ENCODE measurements around the gene TPSAB1.
"Not testable (repeated sequence)": the region's sequence is repeated elsewhere in the genome, so short reads cannot be mapped to it uniquely, and the experiment has no call there.

Gene TPSAB1

DNA sequence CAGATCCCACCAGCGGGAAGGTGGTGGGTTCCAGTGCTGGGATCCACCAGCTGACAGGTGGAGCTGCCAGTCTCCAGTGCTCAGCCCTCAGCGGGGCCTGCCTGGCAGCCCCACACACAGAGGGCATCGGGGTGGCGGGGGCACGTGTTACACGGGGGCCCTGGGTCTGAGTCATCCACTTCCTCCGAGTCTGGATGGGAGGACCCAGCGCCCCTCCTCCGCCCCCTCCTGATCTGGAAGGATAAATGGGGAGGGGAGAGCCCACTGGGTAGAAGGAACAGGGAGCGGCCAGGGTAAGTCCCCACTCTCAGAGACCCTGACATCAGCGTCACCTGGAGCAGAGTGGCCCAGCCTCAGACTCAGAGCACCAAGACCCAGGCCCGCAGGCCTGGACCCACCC, at the start of gene TPSAB1:
TPSAB1 (plus strand) TSS at position 270 of the 400 bp plus-strand sequence. CDS start 234 bp downstream, outside the sequence.
- not testable (repeated sequence) for DNase-seq (ENCODE audit: low read depth in 2 of 2)

DNA sequence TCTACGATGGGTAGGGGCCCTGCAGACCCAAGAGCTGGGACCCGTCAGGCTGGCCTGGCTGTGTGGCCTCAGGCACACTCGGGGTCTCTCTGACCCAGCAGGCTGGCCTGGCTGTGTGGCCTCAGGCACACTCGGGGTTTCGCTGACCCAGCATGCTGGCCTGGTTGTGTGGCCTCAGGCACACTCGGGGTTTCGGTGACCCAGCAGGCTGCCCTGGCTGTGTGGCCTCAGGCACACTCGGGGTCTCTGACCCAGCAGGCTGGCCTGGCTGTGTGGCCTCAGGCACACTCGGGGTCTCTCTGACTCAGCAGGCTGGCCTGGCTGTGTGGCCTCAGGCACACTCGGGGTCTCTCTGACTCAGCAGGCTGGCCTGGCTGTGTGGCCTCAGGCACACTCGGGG, 49.7 kb upstream of the TPSAB1 start:
- DNase-seq (ENCODE audit: low read depth in 2 of 2): not testable (repeated sequence)

DNA sequence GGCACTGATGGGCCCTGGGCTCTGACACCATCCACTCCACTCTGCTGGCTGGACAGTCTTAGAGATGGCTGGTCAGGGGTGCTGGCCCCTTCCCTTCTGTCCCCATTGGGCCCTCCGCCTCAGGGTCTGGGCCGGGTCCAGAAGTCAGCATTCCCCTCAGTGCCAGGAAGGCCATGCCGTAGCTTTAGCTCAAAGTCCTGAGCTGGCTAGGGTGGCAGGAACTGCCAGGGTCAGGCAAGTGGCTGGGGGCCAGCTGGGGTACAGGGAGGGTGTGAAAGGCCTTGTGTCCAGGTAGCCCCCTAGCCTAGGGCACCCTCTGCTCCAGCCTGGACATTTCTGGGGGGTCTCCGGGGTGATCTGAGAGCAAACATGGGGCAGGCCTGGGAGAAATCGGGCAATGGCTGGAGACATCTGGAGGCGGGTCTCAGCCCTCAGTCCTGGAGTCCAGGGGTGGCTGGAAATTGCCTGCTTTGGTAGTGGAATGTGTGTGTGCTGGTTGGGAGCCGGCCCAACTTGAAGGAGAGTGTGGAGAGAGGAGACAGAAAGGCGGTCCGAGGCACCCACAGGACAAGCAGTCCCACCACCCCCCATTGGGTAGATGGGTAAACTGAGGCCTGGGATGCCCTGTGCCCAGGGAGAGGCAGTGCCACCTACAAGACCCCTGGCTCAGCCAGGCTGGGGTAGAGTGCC, 48.0 kb upstream of the TPSAB1 start:
- no peak for DNase-seq (ENCODE audit: low read depth in 2 of 2)

DNA sequence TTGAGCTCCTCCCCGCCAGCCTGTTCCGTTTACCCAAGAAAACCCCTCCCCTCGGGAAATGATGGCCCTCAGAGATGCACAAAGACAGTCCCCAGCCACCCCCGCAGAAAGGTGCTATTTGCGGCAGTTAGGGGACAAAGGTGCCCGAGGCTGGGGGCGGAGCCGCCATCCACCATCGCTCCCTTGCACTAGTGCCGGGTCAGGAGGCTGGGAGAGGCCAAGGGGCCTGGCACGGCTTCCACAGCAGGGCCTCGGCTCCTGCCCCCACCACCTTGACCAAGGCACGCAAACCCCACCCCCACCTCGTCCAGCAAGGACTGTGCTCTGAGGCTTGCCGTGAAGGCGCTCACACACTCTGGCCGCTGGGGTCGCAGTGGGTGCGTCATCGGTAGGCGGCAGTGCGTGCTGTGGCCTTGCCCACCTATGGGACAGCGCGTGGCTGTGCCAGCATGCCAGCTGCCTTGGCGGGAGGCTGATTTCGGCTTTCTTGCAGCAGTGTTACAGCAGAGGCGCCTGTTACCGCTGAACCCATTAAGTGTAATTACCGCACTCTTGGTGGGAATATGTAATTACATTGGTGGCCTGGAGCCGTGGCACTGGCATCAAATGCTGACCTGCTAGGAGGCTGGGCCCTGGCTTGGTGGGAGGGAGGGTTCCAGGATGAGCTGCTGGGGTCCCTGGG, 47.2 kb upstream of the TPSAB1 start:
- DNase-seq (ENCODE audit: low read depth in 2 of 2): no peak

DNA sequence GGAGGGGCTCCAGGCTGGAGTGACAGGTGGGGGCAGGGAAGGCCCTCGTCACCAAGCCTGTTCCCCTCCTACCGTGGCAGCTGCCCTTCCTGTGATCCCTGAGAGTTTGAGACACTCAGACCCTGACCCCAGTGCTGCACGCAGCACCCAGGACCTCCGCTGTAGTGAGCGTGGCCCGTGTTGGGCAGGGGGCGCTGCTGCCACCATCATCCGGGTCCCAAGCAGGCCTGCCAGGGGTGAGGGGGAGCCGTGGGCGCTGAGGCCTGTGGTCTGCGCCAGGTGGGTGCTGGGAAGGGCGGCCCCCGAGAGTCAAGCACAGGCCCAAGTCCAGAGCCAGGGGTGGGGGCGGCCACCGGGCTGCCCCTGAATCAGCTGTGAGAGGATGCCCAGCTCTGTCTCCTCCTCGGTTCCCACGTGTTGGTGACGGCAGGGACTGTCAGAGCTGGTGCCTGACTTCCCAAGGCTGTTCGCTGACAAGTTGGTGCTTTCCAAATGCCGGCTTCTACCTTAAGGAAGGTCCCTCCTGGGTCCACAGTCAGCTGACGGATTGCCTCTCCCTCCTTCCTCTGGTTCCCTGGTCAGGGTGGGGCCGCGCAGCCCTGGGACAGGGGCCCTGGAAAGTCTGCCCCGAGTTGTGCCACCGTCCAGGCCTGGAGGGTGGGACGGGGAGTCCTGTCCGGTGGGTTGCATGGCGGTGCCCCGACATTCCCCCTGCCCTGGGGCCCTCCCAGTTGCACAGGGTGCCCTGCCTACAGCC, 46.5 kb upstream of the TPSAB1 start:
- DNase-seq (ENCODE audit: low read depth in 2 of 2): no peak

DNA sequence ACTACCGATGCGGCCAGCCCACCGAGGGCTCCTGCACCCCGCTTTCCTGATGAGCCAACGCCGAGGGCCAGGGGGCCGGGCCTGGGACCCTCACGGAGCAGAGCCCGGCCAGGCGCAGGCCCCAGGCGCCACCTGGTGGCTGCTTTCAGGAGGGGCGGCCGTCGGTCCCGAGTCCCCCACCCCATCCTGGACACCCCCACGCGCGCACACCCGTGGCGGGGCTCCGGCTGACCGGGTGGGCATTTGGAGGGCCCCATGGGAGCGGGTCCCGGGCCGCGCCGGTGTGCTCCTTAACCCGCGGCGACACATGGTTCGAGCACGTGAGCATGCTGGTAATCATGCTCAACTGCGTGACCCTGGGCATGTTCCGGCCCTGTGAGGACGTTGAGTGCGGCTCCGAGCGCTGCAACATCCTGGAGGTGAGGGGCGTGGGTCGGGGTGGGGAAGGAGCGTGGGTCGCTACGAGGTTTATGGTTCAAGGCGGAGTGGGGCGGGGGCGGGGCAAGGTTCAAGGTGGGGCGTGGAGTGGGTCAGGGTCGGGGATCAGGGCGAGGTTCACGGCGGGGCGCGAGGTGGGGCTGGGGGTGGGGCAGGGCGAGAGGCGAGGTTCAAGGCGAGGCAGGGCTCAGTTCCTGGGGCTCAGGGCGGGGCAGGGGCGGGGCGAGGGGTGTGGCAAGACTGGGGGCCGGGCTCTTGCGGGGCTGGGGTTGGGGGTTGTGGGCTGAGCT, 45.7 kb upstream of the TPSAB1 start:
- DNase-seq (ENCODE audit: low read depth in 2 of 2): no peak

DNA sequence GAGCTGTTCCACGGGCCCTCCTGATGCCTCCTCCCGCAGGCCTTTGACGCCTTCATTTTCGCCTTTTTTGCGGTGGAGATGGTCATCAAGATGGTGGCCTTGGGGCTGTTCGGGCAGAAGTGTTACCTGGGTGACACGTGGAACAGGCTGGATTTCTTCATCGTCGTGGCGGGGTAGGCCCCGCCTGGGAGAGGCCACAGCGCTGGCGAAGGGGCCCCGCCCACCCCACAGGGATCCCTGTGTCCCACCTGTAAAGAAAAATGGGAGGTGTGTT, 45.2 kb upstream of the TPSAB1 start:
- no peak for DNase-seq (ENCODE audit: low read depth in 2 of 2)

DNA sequence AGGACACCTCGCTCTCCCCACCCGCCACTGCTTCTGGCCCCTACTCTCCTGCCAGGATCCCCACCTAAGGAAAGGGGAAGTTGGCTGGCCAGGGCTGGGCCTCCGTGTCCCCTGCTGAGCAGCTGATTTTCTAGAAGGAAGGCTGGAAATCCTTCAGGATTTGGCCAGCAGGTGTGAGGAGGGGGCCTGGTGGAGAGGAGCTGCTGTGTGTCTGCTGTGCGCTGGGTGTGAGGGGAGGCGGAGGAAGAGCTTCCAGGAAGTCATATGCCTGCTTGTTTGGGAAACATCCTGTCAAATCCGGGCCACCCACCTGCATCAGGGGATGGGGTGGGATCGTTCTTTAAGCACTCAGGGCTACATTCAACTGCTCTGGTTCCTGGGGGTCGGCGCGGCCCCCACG, 44.0 kb upstream of the TPSAB1 start:
- no peak for DNase-seq (ENCODE audit: low read depth in 2 of 2)

DNA sequence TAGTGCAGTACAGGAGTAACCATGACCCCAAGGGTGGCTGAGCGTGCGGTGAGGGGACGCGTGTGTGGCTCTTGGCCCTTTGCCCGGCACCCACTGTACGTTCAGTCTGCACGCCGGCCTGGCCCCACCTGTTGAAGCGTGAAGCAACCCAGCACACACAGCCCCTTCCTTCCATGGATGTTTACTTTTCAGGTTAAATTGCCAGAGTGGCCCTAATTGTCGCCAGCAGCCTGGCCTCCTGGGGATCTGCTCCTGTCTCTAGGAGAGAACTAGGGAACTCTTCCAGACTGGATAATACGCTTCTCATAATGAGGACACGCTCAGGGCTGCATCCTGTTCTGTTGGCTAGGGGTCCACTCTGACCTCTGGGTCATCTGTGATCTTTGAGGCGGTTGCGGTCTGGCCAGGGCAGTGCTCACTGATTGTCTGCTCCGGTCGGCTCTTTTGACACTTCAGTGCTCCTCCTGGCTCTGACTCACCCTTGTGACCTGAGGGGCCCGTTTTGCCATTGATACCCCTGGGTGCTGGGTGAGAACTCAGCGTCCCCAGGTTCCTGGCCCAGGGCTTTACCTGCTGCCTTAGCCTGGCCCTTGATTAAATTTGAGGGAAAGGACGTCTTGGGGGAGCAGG, 43.2 kb upstream of the TPSAB1 start:
- no peak for DNase-seq (ENCODE audit: low read depth in 2 of 2)

DNA sequence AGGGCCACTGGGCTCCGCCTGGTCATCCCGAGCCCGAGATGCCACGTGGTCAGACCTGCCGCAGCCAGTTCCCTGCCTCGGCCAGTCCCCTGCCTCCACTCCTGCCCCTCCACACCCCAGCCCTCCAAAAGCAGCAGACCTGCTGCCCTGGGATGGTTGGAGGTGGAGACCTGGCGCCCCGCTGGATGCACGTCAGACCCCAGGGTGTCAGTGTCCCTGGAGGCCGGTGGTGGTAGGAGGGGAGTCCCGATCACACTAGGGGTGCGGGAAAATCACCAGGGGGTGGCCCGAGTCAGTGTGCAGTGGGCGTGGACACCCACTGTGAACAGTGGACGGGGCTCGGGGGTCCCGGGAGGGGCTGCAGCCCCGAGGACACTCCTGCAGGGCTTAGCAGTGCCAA, 42.3 kb upstream of the TPSAB1 start:
- no peak for DNase-seq (ENCODE audit: low read depth in 2 of 2)

DNA sequence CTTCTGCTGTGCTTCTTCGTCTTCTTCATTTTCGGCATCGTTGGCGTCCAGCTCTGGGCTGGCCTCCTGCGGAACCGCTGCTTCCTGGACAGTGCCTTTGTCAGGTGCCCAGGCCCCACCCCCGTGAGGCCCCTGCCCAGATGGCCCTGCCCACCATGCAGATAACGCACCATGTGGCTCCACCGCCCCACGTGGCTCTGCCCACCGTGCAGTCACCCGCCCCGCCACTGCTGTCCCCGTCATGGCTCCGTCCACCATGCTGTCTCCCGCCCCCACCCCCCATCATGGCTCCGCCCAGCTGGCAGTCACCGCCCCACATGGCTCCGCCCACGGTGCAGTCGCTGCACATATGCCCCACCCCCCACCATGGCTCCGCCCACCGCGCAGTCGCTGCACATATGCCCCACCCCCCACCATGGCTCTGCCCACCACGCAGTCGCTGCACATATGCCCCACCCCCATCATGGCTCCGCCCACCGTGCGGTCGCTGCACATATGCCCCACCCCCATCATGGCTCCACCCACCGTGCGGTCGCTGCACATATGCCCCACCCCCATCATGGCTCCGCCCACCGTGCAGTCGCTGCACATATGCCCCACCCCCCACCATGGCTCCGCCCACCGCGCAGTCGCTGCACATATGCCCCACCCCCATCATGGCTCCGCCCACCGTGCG, 41.7 kb upstream of the TPSAB1 start:
- not testable (repeated sequence) for DNase-seq (ENCODE audit: low read depth in 2 of 2)

DNA sequence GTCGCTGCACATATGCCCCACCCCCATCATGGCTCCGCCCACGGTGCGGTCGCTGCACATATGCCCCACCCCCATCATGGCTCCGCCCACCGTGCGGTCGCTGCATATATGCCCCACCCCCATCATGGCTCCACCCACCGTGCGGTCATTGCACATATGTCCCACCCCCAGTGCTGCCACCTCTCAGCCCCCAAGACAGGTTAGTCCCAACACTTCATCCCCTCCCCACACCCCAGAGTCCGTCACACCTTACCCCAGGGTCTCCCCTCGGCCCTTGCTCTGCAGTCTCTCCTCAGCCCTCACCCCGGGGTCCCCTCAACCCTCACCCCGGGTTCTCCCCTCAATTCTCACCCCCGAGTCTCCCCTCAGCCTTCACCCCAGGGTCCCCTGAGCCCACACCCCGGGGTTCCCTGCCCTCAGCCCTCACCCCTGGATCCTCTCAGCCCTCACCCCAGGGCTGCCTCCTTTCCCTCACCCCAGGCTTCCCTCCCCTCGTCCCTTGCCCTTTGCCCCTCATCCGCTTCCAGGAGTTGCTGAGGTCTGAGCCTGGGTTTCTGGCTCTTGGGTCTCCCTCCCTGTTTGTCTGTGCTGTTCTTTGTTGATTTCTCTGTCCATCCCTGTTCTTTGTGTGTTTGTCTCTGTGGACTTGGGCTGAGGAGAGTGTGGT, 41.0 kb upstream of the TPSAB1 start:
- DNase-seq (ENCODE audit: low read depth in 2 of 2): no peak

DNA sequence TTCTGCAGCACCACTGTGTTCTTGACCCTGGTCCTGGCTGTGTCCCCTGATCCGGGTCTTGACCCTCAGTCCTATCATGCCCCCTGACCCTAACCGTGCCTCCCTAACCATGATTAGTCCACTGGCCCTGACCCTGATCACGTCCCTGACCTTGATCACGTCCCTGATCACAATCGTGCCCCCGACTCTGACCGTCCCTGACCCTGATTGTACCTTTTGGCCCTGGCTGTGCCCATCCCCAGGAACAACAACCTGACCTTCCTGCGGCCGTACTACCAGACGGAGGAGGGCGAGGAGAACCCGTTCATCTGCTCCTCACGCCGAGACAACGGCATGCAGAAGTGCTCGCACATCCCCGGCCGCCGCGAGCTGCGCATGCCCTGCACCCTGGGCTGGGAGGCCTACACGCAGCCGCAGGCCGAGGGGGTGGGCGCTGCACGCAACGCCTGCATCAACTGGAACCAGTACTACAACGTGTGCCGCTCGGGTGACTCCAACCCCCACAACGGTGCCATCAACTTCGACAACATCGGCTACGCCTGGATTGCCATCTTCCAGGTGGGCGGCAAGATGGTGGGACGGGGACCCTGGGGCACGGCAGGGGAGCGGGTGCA, 40.4 kb upstream of the TPSAB1 start:
- no peak for DNase-seq (ENCODE audit: low read depth in 2 of 2)

DNA sequence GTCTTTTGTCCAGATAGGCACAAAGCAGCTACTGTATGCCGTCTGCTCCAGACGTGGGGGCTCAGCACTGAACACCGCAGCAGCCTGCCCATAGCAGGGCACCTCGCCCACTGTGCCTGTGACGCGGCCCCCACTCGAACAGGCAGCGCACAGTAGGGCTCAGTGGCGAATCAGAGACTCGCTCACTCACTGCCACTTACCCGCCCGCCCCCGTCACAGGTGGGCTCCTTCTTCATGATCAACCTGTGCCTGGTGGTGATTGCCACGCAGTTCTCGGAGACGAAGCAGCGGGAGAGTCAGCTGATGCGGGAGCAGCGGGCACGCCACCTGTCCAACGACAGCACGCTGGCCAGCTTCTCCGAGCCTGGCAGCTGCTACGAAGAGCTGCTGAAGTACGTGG, 39.1 kb upstream of the TPSAB1 start:
- no peak for DNase-seq (ENCODE audit: low read depth in 2 of 2)

DNA sequence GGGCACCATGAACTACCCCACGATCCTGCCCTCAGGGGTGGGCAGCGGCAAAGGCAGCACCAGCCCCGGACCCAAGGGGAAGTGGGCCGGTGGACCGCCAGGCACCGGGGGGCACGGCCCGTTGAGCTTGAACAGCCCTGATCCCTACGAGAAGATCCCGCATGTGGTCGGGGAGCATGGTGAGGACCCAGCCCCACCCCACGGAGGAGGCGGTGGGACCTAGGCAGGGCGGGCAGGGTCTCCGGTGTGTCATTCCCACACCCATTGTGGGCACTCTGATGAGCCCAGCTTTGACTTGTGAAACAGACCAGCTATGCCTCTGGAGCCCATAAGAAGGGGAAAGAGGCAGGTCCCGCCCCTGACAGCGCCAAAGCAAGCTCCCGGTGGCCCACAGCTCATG, 38.2 kb upstream of the TPSAB1 start:
- DNase-seq (ENCODE audit: low read depth in 2 of 2): no peak

DNA sequence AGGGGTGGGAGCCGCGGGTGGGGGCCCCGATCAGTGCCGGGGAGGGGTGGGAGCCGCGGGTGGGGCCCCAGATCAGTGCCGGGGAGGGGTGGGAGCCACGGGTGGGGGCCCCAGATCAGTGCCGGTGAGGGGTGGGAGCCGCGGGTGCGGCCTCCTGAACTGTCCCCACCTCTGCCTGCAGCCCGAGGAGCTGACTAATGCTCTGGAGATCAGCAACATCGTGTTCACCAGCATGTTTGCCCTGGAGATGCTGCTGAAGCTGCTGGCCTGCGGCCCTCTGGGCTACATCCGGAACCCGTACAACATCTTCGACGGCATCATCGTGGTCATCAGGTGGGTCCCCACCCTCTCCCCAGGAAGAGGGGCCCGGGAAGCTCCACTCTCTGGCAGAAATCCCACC, 35.6 kb upstream of the TPSAB1 start:
- DNase-seq (ENCODE audit: low read depth in 2 of 2): no peak

DNA sequence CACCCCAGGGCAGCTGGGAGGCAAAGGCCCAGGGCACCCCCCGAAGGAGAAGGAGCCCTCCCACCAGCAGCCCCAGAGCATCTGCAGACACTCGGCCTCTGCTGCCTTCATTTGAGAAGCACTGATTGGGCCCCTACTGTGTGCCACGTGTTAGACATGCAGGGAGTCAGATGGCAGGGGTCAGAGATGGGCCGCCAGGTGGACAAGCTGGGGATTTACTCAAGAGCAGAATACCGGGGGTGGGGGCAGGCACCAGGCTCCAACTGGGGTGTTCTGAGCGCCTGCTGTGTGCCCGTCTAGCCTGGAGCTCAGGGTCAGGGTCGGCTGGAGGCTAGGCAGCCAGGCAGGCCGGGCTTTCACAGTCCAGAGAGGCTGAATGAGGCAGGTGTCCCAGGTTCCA, 34.2 kb upstream of the TPSAB1 start:
- DNase-seq (ENCODE audit: low read depth in 2 of 2): no peak

DNA sequence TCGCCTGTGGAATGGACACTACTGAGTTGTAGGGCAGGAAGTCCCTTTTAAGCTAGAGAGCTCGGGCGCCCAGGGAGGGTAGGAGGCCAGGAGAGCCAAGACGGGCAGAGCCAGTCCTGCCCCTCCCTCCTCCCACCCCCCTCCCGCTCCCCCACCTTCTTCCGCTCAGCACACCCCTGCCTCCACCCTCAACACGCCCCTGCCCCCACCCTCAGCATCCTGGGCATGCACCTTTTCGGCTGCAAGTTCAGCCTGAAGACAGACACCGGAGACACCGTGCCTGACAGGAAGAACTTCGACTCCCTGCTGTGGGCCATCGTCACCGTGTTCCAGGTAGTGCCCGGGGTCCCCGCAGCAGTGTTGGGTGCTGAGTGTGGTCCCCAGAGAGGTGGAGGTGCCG, 33.7 kb upstream of the TPSAB1 start:
- DNase-seq (ENCODE audit: low read depth in 2 of 2): no peak

DNA sequence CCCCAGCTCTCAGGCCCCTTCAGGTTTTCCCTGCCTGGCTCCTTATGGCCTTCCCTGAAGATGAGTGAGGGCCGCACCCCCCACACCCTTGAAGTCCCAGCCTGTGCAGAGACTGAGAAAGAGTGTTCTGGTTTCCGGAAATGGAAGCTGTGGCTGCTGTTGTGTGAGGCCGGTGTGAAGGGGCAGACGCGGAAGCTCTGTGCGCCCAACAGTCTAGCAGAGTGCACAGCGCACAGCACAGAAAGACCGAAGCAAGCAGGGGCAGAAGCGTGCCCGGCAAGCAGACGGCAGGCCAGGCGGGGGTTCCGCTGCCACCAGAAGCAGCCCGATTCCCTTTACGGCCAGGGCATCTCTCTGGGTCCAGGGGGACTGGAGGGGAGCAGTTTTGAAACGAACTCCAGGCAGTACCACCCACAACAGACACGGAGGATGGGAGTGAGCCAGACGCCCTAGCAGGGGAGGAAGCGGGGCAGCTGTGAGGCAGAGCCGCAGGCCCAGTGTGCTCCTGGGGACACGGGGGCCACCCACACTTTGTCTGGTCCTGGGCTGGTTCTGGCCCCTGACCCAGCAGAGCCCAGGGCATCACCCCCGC, 32.2 kb upstream of the TPSAB1 start:
- no peak for DNase-seq (ENCODE audit: low read depth in 2 of 2)

DNA sequence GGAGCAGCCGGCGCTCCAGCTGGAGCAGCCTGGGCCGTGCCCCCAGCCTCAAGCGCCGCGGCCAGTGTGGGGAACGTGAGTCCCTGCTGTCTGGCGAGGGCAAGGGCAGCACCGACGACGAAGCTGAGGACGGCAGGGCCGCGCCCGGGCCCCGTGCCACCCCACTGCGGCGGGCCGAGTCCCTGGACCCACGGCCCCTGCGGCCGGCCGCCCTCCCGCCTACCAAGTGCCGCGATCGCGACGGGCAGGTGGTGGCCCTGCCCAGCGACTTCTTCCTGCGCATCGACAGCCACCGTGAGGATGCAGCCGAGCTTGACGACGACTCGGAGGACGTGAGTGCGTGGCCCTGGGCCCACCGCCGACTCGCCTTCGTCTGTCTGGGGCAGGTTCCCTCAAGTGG, 31.4 kb upstream of the TPSAB1 start:
- no peak for DNase-seq (ENCODE audit: low read depth in 2 of 2)
